HG02623 (cell line): ENCODE measurements around the gene PDSS2.
"Not testable (repeated sequence)": the region's sequence is repeated elsewhere in the genome, so short reads cannot be mapped to it uniquely, and the experiment has no call there.

Experiments
- ATAC-seq: cut with Tn5 transposase; IDR thresholded peaks from one replicate; pipeline ENCODE4 v1.9.1; 2021; ENCODE audit warnings: moderate library complexity; ENCODE audit not compliant: unreplicated experiment

The PDSS2 gene

DNA sequence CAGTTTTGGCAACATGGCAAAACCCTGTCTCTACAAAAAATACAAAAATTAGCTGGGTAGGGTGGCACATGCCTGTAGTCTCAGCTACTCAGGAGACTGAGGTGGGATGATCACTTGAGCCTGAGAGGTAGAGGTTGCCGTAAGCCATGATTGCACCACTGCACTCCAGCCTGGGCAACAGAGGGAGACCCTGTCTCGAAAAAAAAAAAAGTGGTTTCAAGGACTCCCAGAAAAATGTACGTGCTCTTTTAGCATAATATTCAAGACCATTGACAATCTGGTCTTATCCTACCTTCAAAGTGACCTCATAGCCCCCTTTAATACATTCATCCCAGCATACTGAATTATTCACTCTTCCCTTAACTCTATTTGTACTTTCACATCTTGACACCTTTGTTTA is 16.0 kb upstream of the PDSS2 start:
- ATAC-seq = not testable (repeated sequence)

DNA sequence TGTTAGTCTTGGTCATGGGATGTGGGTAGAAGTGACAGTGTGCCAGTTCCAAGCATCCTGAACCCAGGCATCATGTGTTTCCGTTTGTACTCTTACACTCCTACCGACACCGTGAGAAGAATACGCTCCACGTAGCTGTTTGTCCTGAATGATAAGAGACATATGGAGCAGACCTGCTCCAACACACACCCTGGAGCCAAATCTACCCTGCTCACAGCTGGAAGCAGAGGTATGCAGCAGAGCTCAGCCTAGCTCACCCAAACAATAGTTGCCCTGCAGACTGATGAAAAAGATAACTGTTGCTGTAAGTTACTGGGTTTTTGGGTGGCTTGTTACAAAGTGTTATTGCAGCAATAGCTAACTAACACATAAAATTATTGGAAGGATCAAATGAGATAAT is 14.3 kb upstream of the PDSS2 start:
- ATAC-seq = no peak

DNA sequence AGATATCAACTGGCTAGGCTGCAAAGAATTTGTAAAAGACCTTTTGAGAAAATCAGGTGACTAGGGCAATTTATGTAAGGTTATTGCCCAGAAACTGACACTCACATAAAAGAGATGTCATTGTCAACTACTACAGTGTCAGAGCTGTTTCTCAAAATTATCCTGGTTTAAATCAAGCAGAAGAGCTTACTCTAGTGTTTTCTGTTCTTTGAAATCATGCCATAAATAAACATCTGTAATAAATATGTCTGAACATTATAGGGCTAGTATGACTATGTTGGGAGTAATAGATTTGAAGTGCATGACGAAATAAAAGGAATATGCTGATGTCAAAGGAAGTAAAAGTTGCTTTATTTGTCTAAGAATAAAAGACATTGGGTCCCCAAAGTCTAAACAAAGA is 11.0 kb upstream of the PDSS2 start:
- ATAC-seq = no peak

DNA sequence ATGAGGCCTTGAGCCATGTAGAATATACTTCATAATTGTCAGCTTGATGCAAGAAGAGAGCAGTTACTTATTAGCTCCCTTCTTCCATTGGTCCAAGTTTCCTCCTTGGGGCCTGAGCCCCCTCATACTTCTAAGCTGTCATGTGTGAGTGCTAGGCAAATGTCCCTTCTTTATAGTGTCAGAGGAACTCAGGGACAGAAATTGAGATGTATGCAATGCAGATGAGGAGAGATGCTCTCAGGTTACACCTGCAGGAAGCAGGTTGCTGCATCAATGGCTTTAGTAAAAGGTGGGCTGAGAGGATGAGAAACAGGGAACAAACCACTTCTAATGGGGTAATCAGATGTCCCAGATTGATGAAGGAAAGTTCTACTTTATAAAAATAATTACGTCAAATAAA is 6.7 kb upstream of the PDSS2 start:
- ATAC-seq = no peak

DNA sequence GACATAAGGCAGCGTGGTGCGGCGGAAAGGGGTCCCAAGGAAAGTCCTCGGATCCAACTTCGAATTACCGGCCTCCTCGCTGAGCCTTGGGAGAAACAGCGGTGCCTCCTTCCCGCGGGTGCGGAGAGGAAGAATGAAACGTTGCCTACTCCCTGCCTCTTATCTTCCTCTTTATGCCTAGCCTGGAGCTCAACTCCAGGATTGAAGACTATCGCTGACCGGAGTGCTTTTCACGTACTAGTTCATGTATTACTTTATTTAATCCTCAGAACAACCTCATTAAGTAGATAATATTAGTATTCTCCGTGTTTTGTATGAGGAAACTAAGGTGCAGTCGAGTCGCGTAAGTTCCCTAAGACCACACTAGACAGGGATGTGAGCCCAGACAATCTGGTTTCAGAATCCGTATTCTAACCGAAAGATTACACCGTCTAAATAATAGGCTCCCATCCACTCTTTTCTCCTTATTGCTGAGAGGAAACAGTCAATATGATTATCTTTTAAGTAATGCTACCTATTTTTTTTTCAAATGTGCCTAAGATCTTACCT is 793 bp upstream of the PDSS2 start:
- ATAC-seq = no peak

DNA sequence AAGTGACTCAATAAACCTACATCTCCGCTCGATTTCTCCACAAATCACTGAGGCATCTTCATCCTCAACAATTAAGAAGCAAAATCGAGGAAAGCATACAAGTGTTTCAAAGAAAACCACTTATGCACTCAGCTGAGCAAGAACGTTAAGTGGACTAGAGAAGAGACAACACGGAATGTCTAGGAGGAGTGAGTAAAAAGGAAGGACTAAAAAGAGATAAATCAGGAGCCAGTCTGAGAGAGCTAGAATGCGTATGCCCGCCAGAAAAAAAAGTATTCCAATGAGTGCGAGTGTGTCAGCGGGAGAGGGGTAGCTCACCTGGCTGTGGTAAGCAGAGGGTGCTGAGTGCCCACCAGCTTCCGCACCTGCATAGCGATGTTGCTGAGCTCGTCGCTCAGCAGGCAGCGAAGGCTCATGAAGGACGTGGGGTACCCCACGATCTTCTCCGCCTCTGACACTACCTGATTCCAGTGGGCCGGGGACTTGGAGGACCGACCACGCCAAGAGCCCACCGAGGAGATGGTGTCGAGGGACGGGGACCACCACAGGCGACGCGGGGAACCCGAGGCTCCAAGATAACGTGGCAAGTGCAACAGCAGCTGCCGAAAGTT is 587 bp downstream of the PDSS2 start:
- peak; percentile 16 for ATAC-seq

DNA sequence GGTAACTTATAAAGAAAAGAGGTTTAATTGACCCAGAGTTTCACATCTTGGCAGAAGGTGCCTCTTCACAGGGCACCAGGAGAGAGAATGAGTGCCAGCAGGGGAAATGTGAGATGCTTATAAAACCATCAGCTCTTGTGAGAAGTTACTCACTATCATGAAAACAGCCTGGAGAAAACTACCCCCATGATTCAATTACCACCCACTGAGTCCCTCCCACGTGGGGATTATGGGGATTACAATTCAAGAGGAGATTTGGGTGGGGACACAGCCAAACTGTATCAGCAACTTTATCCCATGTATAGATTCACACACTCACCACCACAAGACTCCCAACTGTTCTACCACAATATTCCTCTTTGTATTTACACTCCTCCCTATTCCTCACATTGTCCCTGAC is 10.6 kb downstream of the PDSS2 start:
- ATAC-seq = no peak

DNA sequence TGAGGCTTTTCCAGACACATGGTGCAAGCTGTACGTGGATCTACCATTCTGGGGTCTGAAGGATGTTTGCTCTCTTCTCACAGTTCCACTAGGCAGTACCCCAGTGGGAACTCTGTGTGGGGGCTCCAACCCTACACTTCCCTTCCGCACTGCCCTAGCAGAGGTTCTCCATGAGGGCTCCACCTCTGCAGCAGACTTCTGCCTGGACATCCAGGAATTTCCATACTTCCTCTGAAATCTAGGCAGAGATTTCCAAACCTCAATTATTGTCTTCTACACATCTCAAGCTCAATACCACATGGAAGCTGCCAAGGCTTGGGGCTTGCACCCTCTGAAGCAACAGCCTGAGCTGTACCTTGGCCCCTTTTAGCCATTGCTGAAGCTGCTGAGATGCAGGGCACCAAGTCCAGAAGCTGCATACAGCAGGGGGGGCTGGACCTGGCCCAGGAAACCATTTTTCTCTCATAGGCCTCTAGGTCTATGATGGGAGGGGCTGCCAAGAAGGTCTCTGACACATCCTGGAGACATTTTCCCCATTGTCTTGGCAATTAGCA is 11.6 kb downstream of the PDSS2 start:
- no peak for ATAC-seq

DNA sequence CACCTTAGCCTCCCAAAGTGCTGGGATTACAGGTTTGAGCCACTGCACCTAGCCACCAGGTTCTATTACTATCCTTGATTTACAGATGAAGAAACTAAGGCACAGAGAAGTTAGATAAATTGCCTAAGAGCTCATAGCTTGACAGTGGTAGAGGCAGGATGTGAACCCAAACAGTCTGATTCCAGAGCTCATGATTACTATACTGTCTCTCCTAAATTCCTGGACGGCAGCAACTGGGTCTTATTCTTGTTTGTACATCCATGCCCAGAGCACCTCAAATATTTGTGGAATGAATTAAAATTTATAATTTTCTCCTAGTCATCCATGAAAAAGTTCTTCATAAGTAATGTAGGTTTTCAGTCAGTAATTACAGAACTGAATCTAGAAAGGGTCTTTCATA is 15.1 kb downstream of the PDSS2 start:
- ATAC-seq = no peak

DNA sequence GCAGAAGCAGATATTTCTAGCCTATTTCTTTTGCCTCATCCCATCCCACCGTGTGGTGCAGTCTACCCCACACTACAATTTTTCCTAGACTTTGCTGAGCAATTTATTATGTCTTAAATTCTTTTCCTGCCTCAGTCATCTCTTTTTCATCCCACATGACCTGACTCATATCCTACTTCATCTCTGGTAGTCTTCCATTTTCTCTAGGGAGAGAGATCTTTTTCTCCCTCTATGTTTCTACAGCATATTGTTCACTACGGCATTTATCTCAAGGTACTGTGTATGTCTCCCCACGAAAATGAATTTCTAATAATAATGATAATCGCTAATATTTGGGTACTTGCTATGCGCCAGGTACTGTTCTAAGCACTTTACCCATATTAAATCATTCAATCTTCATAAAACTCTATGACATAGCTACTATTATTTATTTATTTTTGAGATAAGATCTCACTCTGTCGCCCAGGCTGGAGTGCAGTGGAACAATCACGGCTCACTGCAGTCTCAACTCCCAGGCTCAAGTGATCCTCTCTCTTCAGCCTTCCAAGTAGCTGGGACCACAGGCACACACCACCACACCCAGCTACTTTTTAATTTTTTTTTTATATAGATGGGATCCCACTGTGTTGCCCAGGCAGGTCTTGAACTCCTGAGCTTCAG is 15.6 kb downstream of the PDSS2 start:
- ATAC-seq = no peak

DNA sequence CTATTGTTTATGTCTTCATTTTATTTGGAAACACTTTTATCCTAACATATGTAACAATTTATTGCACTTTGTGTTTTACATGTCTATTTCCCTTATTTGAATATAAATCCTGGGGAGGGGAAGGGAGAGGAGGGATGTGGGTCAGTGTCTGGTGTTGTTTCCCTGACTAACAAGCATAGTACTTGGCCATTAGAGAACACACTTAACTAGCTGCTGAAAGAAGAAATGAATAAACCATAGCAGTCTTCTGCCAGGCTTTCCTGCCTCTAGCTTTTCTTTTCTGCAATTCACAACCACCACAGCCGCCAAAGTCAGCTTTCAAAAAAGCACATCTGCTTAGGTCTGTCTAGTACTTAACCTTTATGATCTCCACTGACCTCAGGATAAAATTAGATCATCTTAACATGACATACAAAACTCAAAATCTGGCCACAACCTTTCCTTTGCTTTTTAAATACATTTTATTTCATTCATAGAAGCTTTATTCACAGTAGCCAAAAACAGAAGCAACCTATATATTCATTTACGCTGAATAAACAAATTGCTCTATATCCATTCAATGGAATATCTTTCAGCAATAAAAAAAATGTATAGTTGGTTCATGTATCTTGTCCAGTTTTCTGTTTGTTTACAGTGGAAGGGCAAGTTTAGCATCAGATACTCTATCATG is 16.3 kb downstream of the PDSS2 start:
- no peak for ATAC-seq

DNA sequence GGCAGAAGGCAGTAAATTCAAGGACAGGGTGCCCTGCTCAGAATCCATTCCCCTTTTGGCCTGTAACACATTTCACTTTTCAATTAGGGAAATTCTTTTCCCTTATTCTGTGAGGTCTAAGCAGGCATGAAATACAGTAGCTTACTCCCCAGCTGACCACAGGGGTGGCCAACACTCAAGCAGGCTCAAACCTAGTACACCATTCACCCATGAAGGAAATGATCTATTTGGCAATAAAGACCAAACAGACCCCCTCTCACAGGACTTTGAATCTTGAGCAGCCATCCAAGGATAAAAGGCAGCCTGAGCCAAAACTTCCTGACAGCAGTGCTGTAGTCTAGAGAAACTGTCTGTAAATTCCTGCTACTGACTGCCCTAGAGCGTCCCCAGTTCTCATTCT is 17.7 kb downstream of the PDSS2 start:
- no peak for ATAC-seq

DNA sequence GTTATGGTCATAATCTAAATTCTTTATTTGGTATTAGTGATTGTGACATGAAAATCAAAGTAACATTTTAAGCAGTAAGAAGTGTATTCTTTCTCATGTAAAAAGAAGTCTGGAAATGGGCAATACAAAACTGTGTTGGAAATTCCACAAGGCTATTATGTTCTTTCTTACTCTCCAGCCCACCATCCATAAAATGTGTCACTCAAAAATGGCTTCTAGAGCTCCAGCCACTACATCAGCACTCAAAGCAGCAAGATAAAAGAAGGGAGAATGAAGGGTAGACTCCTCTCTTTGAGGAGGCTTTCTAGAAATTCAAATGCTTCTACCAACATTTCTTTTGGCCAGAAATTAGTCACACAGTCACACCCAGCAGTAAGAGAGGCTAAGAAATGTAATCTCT is 18.4 kb downstream of the PDSS2 start:
- ATAC-seq = no peak

DNA sequence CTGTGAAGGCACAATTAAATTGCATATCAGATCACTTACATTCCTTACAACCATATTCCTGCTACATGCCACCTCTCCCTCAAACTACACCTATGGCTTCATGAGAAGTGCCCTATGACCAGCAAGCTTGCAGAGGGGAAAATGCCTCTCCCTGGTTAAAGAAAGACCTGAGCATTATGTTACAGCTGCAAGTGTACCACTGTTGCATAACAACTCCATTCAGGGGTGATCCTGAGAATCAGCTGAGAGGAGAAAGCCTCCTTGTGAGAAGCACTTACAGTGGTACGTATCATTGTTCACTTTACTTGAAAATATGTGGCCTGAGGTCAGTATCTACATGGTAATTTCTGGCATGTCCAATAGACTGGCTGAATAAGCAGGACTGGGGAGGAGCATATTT is 20.0 kb downstream of the PDSS2 start:
- ATAC-seq = no peak

DNA sequence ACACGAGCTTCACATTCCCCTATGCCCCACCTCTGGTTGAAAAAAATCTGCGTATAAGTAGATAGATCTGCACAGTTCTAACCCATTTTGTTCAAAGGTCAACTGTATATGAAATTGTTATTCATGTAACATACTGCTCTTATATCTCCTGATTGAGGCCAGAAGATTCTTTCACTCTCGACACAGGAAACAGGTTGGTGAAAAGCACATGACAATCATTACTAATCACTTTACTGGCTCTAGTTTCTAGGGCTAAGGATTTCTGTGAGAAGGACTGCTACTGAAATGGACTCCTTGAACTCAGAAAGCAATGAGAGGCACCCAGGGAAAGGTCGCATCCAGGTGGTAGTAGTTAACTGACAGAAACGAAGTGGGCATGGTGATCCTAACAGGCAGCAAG is 21.7 kb downstream of the PDSS2 start:
- ATAC-seq = no peak

DNA sequence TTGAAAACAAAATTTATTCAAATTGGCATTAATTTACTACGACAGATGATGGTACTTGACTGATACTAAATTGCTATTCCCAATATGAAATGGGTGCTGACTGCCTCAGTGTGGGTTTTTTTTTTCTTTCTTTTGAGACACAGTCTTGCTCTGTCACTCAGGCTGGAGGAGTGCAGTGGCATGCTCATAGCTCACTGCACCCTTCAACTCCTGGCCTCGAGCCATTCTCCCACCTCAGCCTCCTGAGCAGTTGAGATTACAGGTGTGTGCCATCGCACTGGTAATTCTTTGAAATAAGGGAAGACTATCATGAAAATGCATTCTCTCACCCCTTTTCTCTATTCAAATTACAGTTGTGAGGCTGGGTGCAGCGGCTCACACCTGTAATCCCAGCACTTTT is 22.5 kb downstream of the PDSS2 start:
- ATAC-seq = no peak

DNA sequence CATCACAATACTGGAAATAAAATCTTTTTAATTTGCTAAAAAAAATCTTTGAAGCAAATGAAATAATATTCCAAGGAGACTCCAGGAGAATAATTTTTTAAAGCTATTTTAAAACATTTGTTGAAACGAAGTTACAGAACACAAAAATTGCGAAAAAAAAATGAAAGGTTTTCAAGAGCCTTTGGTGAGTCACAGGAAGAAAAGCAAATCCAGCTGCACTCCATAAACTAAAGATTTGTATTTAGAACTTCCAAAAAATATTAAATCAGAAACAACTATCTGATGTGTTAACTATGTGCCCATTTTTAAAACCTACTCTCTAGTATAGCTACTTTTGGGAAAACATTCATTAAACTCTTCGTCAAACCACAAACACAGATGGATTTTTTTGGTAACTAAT is 23.6 kb downstream of the PDSS2 start:
- ATAC-seq = no peak

DNA sequence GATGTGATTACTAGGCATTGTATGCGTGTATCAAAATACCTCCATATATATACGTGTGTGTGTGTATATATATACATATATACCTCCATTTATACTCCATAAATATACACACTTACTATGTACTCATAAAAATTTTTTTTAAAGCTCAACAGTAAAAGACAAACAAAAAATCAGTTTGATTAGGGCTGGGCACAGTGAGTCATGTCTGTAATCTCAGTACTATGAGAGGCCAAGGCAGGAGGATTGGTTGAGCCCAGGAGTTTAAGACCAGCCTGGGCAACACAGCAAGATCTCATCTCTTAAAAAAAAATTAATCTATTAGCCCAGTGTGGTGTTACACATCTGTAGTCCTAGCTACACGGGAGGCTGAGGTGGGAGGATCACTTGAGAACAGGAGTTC is 24.6 kb downstream of the PDSS2 start:
- ATAC-seq = no peak

DNA sequence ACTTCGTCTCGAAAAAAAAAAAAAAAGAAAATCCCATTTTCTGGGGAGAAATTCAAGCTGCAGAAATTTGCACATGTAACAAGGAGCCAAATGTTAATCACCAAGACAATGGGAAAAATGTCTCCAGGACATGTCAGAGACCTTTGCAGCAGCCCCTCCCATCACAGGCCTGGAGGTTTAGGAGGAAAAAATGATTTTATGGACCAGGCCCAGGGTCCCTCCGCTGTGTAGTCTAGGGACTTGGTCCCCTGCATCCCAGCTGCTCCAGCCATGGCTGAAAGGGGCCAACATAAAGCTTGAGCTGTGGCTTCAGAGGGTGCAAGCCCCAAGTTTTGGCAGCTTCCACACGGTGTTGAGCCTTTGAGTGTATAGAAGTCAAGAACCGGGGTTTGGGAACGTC is 33.4 kb downstream of the PDSS2 start:
- ATAC-seq = not testable (repeated sequence)

DNA sequence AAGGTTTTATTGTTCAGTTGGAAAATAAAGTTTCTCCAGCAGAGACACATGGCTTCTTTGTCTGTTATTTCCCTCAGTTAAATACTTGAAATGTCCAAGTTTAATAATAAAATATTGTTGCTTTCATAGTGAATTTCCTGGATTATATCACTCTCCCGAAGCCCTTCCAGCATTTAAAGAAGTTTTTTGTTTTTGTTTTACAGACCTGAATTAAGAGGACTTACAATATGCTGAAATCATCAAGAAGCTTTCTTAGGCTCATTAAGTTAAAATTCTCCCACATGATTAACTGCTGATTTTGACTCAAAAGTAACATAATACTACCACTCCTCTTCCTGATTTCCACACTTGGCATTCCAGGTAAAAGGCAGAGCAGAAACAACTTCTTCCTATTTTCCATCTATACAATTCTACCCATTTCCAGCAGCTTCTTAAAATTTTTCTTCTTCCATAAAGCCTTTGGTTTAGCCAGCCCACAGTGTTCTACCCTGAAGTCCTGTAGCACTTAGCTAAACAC is 35.8 kb downstream of the PDSS2 start:
- no peak for ATAC-seq

DNA sequence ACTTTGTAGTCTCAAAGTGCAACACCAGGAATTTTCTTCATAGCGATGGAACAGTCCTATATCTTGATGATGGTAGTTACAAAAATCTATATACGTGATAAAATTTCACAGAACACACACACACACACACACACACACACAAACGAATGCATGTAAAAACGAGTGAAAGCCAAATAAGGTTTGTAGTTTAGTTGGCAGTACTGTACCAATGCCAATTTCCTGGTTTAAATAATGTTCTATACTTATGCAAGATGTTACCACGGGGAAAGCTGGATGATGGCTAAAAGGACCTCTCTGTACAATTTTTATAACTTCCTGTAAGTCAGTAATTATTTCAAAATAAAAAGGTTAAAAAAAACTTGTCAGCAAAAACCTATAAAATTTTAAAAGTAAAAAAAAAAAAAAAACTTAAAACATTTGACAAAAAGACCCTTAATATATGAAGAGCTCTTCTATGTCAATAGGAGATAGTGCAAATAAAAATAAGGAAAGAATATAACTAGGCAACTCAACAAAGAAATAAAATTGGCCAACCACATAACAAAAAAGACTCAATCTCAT is 37.6 kb downstream of the PDSS2 start:
- no peak for ATAC-seq
